ENCODE measurements around the gene CAMTA1.
A peak's percentile ranks its signal among the peaks of the same experiment; 100 is the strongest.

Gene CAMTA1

DNA sequence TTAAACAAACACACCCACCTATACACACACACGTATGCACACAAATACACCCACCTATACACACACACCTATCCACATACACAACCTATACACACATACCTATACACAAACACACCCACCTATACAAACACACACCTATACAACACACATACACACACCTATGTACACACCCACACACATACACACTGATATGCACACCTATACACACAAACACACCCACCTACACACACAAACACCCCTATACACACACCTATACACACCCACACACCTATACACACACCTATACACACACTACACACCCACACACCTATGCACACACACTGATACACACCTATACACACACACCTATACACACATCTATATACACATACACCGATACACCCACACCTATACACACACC lies 870.1 kb downstream of the CAMTA1 start (continued):
- TF ChIP-seq ZNF19 (tag by site-specific recombination; IDR thresholded peaks at IDR 0.05; ENCODE audit: low read depth), result no peak
- no peak for TF ChIP-seq FEZF1 (tag by site-specific recombination; IDR thresholded peaks at IDR 0.05)
- peak; percentile 83 for TF ChIP-seq ZFHX2 (tag by site-specific recombination; conservative IDR thresholded peaks at IDR 0.05)
- no peak for TF ChIP-seq ZXDB (tag by site-specific recombination; IDR thresholded peaks at IDR 0.05)
- TF ChIP-seq ZNF791 (tag by site-specific recombination; IDR thresholded peaks at IDR 0.05), result no peak
- TF ChIP-seq, protein P1, sequence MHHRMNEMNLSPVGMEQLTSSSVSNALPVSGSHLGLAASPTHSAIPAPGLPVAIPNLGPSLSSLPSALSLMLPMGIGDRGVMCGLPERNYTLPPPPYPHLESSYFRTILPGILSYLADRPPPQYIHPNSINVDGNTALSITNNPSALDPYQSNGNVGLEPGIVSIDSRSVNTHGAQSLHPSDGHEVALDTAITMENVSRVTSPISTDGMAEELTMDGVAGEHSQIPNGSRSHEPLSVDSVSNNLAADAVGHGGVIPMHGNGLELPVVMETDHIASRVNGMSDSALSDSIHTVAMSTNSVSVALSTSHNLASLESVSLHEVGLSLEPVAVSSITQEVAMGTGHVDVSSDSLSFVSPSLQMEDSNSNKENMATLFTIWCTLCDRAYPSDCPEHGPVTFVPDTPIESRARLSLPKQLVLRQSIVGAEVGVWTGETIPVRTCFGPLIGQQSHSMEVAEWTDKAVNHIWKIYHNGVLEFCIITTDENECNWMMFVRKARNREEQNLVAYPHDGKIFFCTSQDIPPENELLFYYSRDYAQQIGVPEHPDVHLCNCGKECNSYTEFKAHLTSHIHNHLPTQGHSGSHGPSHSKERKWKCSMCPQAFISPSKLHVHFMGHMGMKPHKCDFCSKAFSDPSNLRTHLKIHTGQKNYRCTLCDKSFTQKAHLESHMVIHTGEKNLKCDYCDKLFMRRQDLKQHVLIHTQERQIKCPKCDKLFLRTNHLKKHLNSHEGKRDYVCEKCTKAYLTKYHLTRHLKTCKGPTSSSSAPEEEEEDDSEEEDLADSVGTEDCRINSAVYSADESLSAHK (tag by site-specific recombination; IDR thresholded peaks at IDR 0.05), result no peak
- TF ChIP-seq ZNF157 (tag by site-specific recombination; IDR thresholded peaks at IDR 0.05), result peak; percentile 68
- no peak for TF ChIP-seq BCL11B (tag by site-specific recombination; IDR thresholded peaks at IDR 0.05; ENCODE audit: low read depth)
- no peak for TF ChIP-seq ZNF548 (tag by site-specific recombination; IDR thresholded peaks at IDR 0.05)
- TF ChIP-seq ZNF776 (tag by site-specific recombination; IDR thresholded peaks at IDR 0.05; ENCODE audit: borderline replicate concordance), result 0 out of 2 replicates have a peak, but pooled peaks have one; percentile 11
- TF ChIP-seq ZBTB1 (tag by site-specific recombination; IDR thresholded peaks at IDR 0.05), result no peak
- TF ChIP-seq ZNF626 (tag by site-specific recombination; IDR thresholded peaks at IDR 0.05), result no peak
- TF ChIP-seq MEIS1 (CRISPR knock-in tag; IDR thresholded peaks at IDR 0.05; ENCODE audit: borderline replicate concordance), result no peak
- TF ChIP-seq ZNF350 (tag by site-specific recombination; IDR thresholded peaks at IDR 0.05), result no peak
- TF ChIP-seq, protein P2, sequence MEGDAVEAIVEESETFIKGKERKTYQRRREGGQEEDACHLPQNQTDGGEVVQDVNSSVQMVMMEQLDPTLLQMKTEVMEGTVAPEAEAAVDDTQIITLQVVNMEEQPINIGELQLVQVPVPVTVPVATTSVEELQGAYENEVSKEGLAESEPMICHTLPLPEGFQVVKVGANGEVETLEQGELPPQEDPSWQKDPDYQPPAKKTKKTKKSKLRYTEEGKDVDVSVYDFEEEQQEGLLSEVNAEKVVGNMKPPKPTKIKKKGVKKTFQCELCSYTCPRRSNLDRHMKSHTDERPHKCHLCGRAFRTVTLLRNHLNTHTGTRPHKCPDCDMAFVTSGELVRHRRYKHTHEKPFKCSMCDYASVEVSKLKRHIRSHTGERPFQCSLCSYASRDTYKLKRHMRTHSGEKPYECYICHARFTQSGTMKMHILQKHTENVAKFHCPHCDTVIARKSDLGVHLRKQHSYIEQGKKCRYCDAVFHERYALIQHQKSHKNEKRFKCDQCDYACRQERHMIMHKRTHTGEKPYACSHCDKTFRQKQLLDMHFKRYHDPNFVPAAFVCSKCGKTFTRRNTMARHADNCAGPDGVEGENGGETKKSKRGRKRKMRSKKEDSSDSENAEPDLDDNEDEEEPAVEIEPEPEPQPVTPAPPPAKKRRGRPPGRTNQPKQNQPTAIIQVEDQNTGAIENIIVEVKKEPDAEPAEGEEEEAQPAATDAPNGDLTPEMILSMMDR (tag by site-specific recombination; IDR thresholded peaks at IDR 0.05), result no peak
- TF ChIP-seq GLI4 (tag by site-specific recombination; IDR thresholded peaks at IDR 0.05), result no peak
- TF ChIP-seq ZEB2 (tag by site-specific recombination; IDR thresholded peaks at IDR 0.05), result peak; percentile 89
- TF ChIP-seq ZNF830 (tag by site-specific recombination; IDR thresholded peaks at IDR 0.05; ENCODE audit: low read depth), result no peak
- TF ChIP-seq ZNF274 (IDR thresholded peaks at IDR 0.05; ENCODE audit: low read length), result no peak
- TF ChIP-seq ZNF274 (tag by site-specific recombination; IDR thresholded peaks at IDR 0.05; ENCODE audit: borderline replicate concordance), result no peak; the same call in 1 of the 2 replicates
- no peak for TF ChIP-seq ZIC2 (tag by site-specific recombination; IDR thresholded peaks at IDR 0.05)
- TF ChIP-seq, protein P3, sequence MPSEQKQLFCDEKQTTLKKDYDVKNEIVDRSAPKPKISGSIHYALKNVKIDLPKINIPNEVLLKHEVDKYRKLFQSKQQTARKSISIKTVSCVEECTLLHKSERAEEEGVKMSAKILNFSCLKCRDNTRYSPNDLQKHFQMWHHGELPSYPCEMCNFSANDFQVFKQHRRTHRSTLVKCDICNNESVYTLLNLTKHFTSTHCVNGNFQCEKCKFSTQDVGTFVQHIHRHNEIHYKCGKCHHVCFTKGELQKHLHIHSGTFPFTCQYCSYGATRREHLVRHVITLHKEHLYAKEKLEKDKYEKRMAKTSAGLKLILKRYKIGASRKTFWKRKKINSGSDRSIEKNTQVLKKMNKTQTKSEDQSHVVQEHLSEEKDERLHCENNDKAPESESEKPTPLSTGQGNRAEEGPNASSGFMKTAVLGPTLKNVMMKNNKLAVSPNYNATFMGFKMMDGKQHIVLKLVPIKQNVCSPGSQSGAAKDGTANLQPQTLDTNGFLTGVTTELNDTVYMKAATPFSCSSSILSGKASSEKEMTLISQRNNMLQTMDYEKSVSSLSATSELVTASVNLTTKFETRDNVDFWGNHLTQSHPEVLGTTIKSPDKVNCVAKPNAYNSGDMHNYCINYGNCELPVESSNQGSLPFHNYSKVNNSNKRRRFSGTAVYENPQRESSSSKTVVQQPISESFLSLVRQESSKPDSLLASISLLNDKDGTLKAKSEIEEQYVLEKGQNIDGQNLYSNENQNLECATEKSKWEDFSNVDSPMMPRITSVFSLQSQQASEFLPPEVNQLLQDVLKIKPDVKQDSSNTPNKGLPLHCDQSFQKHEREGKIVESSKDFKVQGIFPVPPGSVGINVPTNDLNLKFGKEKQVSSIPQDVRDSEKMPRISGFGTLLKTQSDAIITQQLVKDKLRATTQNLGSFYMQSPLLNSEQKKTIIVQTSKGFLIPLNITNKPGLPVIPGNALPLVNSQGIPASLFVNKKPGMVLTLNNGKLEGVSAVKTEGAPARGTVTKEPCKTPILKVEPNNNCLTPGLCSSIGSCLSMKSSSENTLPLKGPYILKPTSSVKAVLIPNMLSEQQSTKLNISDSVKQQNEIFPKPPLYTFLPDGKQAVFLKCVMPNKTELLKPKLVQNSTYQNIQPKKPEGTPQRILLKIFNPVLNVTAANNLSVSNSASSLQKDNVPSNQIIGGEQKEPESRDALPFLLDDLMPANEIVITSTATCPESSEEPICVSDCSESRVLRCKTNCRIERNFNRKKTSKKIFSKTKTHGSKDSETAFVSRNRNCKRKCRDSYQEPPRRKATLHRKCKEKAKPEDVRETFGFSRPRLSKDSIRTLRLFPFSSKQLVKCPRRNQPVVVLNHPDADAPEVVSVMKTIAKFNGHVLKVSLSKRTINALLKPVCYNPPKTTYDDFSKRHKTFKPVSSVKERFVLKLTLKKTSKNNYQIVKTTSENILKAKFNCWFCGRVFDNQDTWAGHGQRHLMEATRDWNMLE (tag by site-specific recombination; conservative IDR thresholded peaks at IDR 0.05; ENCODE audit: low read depth), result no peak
- TF ChIP-seq ZNF560 (tag by site-specific recombination; IDR thresholded peaks at IDR 0.05; ENCODE audit: borderline replicate concordance), result no peak
- TF ChIP-seq, protein P4, sequence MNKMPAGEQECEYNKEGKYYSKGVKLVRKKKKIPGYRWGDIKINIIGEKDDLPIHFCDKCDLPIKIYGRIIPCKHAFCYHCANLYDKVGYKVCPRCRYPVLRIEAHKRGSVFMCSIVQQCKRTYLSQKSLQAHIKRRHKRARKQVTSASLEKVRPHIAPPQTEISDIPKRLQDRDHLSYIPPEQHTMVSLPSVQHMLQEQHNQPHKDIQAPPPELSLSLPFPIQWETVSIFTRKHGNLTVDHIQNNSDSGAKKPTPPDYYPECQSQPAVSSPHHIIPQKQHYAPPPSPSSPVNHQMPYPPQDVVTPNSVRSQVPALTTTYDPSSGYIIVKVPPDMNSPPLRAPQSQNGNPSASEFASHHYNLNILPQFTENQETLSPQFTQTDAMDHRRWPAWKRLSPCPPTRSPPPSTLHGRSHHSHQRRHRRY (tag by site-specific recombination; IDR thresholded peaks at IDR 0.05), result no peak
- TF ChIP-seq, protein P5, sequence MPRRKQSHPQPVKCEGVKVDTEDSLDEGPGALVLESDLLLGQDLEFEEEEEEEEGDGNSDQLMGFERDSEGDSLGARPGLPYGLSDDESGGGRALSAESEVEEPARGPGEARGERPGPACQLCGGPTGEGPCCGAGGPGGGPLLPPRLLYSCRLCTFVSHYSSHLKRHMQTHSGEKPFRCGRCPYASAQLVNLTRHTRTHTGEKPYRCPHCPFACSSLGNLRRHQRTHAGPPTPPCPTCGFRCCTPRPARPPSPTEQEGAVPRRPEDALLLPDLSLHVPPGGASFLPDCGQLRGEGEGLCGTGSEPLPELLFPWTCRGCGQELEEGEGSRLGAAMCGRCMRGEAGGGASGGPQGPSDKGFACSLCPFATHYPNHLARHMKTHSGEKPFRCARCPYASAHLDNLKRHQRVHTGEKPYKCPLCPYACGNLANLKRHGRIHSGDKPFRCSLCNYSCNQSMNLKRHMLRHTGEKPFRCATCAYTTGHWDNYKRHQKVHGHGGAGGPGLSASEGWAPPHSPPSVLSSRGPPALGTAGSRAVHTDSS (tag by site-specific recombination; IDR thresholded peaks at IDR 0.05), result no peak
- no peak for TF ChIP-seq ZNF2 (tag by site-specific recombination; IDR thresholded peaks at IDR 0.05)
- TF ChIP-seq ZNF624 (tag by site-specific recombination; IDR thresholded peaks at IDR 0.05), result no peak
- TF ChIP-seq ZNF114 (tag by site-specific recombination; IDR thresholded peaks at IDR 0.05), result 0 out of 2 replicates have a peak, but pooled peaks have one; percentile 30
- no peak for TF ChIP-seq ZNF140 (tag by site-specific recombination; IDR thresholded peaks at IDR 0.05)
- 0 out of 2 replicates have a peak, but pooled peaks have one; percentile 6 for TF ChIP-seq KLF9 (tag by site-specific recombination; IDR thresholded peaks at IDR 0.05; ENCODE audit: low read depth)
- peak; percentile 83; the same call in 1 of the 2 replicates for TF ChIP-seq EGR2 (tag by site-specific recombination; IDR thresholded peaks at IDR 0.05; ENCODE audit: low read depth)

Data from HEK293 (cell line).